ENCODE data around the gene CAMK4. TPM values are rescaled to one million over a fixed set of nuclear protein-coding genes. Genes with fewer than 3 reads are reported as not detected.

CAMK4 gene
- total and polyA plus RNA-seq, 10 donors, result 0.90 to 22.3 (median 12.6) TPM

DNA sequence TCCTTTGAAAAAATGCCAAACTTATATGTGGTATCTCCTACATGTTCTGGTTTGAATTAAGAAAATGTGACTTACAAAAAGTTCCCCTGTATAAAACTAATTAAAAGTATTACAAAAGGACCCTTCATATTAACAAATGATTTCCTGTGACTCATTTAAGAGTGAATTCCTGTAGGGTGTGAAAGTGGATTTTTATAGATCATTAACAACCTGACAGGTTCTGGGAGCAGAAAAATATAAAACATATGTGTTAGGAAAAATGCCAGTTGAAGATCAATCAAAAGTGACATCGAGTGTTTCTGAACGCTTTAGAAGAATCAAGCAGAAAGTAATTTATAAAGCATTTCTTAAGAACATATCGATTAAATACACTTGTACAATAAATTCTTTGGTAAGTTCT lies 35.5 kb downstream of the CAMK4 start:
- Histone ChIP-seq H3K27me3 (replicated peaks in 1 of 7) (no peaks in the 10 kb centered on the region), H3K4me3 (no peak overlapping the region), H3K27ac (no peak overlapping the region), H3K4me1 (peaks cover 0 to 2% (median 0%) of the 10 kb centered on the region in 6 donors), H3K36me3 (no peaks in the 10 kb centered on the region), H3K9me3 (peaks cover 0 to 9% (median 0%) of the 10 kb centered on the region in 8 donors)
- intact Hi-C loops (cut with DNase I; ENCODE audit: low total_unique reads), result no loop called here
- no peak for DNase-seq
- WGBS, 5 donors, result 58 to 95% (median 77%) methylated on average over 3 of the region's 3 CpGs
- TF ChIP-seq POLR2AphosphoS5 (IDR thresholded peaks at IDR 0.05) (no peak), POLR2A (IDR thresholded peaks at IDR 0.05) (no peak)
- TF ChIP-seq, protein P1, sequence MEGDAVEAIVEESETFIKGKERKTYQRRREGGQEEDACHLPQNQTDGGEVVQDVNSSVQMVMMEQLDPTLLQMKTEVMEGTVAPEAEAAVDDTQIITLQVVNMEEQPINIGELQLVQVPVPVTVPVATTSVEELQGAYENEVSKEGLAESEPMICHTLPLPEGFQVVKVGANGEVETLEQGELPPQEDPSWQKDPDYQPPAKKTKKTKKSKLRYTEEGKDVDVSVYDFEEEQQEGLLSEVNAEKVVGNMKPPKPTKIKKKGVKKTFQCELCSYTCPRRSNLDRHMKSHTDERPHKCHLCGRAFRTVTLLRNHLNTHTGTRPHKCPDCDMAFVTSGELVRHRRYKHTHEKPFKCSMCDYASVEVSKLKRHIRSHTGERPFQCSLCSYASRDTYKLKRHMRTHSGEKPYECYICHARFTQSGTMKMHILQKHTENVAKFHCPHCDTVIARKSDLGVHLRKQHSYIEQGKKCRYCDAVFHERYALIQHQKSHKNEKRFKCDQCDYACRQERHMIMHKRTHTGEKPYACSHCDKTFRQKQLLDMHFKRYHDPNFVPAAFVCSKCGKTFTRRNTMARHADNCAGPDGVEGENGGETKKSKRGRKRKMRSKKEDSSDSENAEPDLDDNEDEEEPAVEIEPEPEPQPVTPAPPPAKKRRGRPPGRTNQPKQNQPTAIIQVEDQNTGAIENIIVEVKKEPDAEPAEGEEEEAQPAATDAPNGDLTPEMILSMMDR (IDR thresholded peaks at IDR 0.05 in 8 of 11, conservative IDR thresholded peaks at IDR 0.05 in 3 of 11), result no peak

DNA sequence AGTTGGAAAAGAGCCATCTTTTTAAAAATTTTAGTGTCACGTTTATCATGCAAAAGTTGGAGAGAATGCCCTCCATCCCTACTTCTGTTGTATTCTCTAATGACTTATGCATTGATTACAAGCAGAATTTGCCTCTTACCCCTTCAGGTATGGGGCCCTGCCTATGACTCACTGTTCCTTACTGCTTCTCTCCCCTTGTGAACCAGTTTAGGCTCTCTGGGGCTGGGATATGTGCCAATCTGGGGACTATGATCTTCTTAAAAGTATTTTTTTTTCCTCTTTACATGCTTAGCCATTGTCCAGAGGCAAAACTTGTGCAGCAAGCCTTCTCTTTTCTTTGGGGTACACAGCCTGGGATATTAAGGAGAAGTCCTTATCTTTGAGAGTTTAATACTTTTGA lies 37.4 kb downstream of the CAMK4 start:
- Histone ChIP-seq H3K4me3 (no peak overlapping the region), H3K36me3 (no peaks in the 10 kb centered on the region), H3K9me3 (peaks cover 0 to 9% (median 0%) of the 10 kb centered on the region in 8 donors), H3K27me3 (replicated peaks in 1 of 7) (no peaks in the 10 kb centered on the region), H3K4me1 (peaks cover 0 to 3% (median 0%) of the 10 kb centered on the region in 6 donors), H3K27ac (no peak overlapping the region)
- intact Hi-C loops (cut with DNase I; ENCODE audit: low total_unique reads), result no loop called here
- no peak for DNase-seq
- TF ChIP-seq POLR2AphosphoS5 (IDR thresholded peaks at IDR 0.05) (no peak), POLR2A (IDR thresholded peaks at IDR 0.05) (no peak)
- TF ChIP-seq, protein P1 (IDR thresholded peaks at IDR 0.05 in 8 of 11, conservative IDR thresholded peaks at IDR 0.05 in 3 of 11), result no peak
- WGBS, 5 donors, result 64 to 74% (median 66%) methylated on average over 1 of the region's 1 CpG

DNA sequence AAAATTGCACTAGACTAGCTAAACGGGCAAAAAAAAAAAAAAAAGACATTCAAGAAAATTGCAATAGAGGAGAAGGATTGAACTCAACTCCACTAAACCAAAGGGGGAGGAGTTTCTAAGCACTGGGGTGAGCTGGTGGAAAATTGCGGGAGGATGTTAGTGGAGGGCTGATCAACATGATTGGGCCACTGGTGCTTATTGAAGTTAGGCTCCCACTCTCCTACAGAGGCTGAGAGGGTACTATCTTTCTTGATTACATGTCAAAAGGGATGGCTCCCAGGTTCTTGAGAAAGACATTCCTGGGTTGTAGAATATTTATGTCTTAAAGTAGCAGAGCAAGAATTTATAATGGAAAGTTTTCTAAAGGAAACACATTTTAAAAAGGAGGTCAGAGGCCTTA lies 38.0 kb downstream of the CAMK4 start:
- WGBS, 5 donors, result 38 to 64% (median 56%) methylated on average over 2 of the region's 2 CpGs
- no peak overlapping the region for H3K4me3 ChIP-seq
- peaks cover 0 to 3% (median 0%) of the 10 kb centered on the region in 6 donors for H3K4me1 ChIP-seq
- TF ChIP-seq, protein P1 (IDR thresholded peaks at IDR 0.05 in 8 of 11, conservative IDR thresholded peaks at IDR 0.05 in 3 of 11), result no peak
- TF ChIP-seq POLR2A (IDR thresholded peaks at IDR 0.05) (no peak), POLR2AphosphoS5 (IDR thresholded peaks at IDR 0.05) (no peak)
- peaks cover 0 to 7% (median 0%) of the 10 kb centered on the region in 8 donors for H3K9me3 ChIP-seq
- no peaks in the 10 kb centered on the region for H3K27me3 ChIP-seq (replicated peaks in 1 of 7)
- no peak overlapping the region for H3K27ac ChIP-seq
- no peaks in the 10 kb centered on the region for H3K36me3 ChIP-seq
- DNase-seq, result no peak
- intact Hi-C loops (cut with DNase I; ENCODE audit: low total_unique reads), result no loop called here

DNA sequence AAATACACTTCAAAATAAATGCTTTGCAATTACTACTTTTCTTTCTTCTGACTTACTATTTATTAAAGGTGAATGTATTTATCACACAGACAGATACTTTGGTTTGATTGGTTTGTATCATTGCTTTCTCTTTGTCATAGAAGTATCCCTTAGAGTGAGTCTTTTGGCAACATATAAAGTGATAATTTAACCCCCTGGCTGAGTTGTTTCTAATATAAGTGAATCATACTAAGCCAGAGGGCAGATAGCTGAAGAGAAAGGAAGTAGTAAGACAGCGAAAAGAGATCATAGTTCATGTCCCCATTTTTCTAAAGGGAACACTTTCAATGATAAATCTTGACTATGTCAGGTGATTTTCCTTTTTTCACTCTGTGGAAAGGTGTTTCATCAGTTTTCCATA lies 38.6 kb downstream of the CAMK4 start:
- Histone ChIP-seq H3K27ac (no peak overlapping the region), H3K36me3 (no peaks in the 10 kb centered on the region), H3K27me3 (replicated peaks in 1 of 7) (no peaks in the 10 kb centered on the region), H3K9me3 (peaks cover 0 to under 1% (median 0%) of the 10 kb centered on the region in 8 donors), H3K4me1 (peaks cover 0 to 3% (median 0%) of the 10 kb centered on the region in 6 donors), H3K4me3 (no peak overlapping the region)
- intact Hi-C loops (cut with DNase I; ENCODE audit: low total_unique reads), result no loop called here
- 77 to 91% (median 88%) methylated on average over 1 of the region's 1 CpG for WGBS, 5 donors
- DNase-seq, result no peak
- TF ChIP-seq POLR2AphosphoS5 (IDR thresholded peaks at IDR 0.05), result no peak
- no peak for TF ChIP-seq POLR2A (IDR thresholded peaks at IDR 0.05)
- TF ChIP-seq, protein P1 (IDR thresholded peaks at IDR 0.05 in 8 of 11, conservative IDR thresholded peaks at IDR 0.05 in 3 of 11), result no peak
